Epithelial cell of esophagus (primary cell): ENCODE data around the gene DROSHA.
A peak's percentile ranks its signal among the peaks of the same experiment; 100 is the strongest.

Source experiments
- DNase-seq: peaks from one replicate; pipeline ENCODE4 v3.0.0; 2010; ENCODE audit warnings: low read depth
- H3K4me3 ChIP-seq: 2 replicates; pipeline ENCODE4 v1.5.1; 2011; ENCODE audit warnings: mild to moderate bottlenecking, low read length, control low read depth
- CTCF ChIP-seq: IDR thresholded peaks from 2 replicates; pipeline ENCODE4 v1.5.1; 2011; ENCODE audit warnings: low read depth, mild to moderate bottlenecking, low read length, control low read depth, inconsistent platforms; ENCODE audit not compliant: insufficient read depth; ENCODE audit errors: missing control alignments

Gene DROSHA

GRCh38 chr5:31385774-31386537 is 145.9 kb downstream of the DROSHA start:
- TF ChIP-seq CTCF, result no peak
- no peak overlapping the region for H3K4me3 ChIP-seq
- DNase-seq, result peak; percentile 48

GRCh38 chr5:31383734-31384133 is 148.2 kb downstream of the DROSHA start:
- no peak overlapping the region for H3K4me3 ChIP-seq
- no peak for TF ChIP-seq CTCF
- DNase-seq, result no peak

GRCh38 chr5:31382051-31382878 is 149.6 kb downstream of the DROSHA start:
- H3K4me3 ChIP-seq, result no peak overlapping the region
- DNase-seq, result no peak

GRCh38 chr5:31381299-31381698 is 150.6 kb downstream of the DROSHA start:
- TF ChIP-seq CTCF, result no peak
- H3K4me3 ChIP-seq, result no peak overlapping the region
- DNase-seq, result no peak

More at GRCh38 chr5:31382051-31382878, 149.6 kb downstream of the DROSHA start:
- no peak for TF ChIP-seq CTCF

GRCh38 chr5:31380049-31380448 is 151.8 kb downstream of the DROSHA start:
- H3K4me3 ChIP-seq, result no peak overlapping the region
- no peak for TF ChIP-seq CTCF
- no peak for DNase-seq

- H3K4me3 ChIP-seq, result no peak overlapping the region
- TF ChIP-seq CTCF, result no peak
- peak; percentile 19 for DNase-seq
Observed at GRCh38 chr5:31378838-31379237, 153.1 kb downstream of the DROSHA start.
